Measurements from ENCODE around the gene NDUFB2.

NDUFB2 gene

DNA sequence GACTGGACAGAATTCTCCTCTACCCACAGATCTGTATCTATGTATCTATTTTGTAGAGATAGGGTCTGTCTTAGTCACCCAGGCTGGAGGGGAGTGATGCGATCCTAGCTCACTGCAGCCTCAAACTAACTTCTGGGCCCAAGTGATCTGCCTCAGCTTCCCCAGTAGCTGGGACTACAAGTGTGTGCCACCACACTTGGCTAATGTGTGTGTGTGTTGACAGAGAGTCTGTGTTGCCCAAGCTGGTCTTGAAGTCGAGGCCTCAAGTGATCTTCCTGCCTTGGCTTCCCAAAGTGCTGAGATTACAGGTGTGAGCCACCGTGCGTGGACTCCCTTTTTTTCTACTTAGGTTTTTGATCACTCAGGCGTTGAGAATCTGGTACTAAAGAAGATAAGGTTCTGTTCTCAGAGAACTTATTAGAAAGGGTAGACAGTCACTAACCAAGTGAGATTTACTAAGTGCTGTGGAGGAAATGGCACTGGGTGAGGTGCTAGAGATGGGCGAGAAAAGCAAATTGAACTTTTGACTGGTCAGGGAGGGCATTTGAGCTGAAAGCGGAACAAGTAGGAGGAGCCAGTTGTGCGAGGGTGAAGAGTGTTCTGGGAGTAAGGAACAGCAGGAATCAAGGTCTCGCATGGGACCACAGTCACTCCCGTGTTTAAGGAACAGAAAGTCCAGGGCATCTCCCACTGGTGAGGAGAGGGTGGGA lies 18.0 kb downstream of the NDUFB2 start:
- no peaks in the 10 kb centered on the region; the same call in 1 of the 2 replicates for H3K9me3 ChIP-seq (ENCODE audit: control insufficient read depth, insufficient read depth, low read depth, low read length)
- no peaks in the 10 kb centered on the region for H3K4me1 ChIP-seq (ENCODE audit: control insufficient read depth, insufficient read depth, low read length)
- no peak overlapping the region for H3K9ac ChIP-seq (ENCODE audit: low read length)
- H3K4me3 ChIP-seq (ENCODE audit: low read depth, low read length), result no peak overlapping the region
- H3K27me3 ChIP-seq (ENCODE audit: control insufficient read depth, insufficient read depth, low read length), result no peaks in the 10 kb centered on the region
- no peak overlapping the region for H3K27ac ChIP-seq (ENCODE audit: low read depth, low read length)
- no peaks in the 10 kb centered on the region for H3K36me3 ChIP-seq (ENCODE audit: control insufficient read depth, insufficient read depth, low read length)

DNA sequence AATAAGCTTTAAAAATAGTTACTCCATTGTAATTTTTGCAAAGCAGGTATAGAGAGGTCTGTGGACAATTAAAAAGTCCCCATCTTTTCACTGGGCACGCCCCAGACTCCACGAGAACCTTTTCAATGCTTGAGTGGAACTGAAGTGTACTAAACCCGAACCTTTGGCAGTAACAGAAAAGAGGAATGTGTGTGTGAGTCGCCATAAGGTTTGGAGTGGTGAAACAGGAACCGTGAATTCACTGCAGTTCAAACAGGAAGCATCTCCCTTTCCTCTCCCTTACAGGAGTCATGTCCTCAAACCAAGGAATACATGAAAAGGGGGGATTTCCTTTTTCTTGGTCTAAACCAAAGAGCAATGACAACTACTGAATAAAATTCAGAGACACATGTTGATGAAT lies 23.2 kb downstream of the NDUFB2 start:
- H3K36me3 ChIP-seq (ENCODE audit: control insufficient read depth, insufficient read depth, low read length), result no peaks in the 10 kb centered on the region
- no peaks in the 10 kb centered on the region for H3K4me1 ChIP-seq (ENCODE audit: control insufficient read depth, insufficient read depth, low read length)
- no peak overlapping the region for H3K9ac ChIP-seq (ENCODE audit: low read length)
- no peaks in the 10 kb centered on the region for H3K9me3 ChIP-seq (ENCODE audit: control insufficient read depth, insufficient read depth, low read depth, low read length)
- no peaks in the 10 kb centered on the region for H3K27me3 ChIP-seq (ENCODE audit: control insufficient read depth, insufficient read depth, low read length)
- H3K27ac ChIP-seq (ENCODE audit: low read depth, low read length), result no peak overlapping the region
- H3K4me3 ChIP-seq (ENCODE audit: low read depth, low read length), result no peak overlapping the region

DNA sequence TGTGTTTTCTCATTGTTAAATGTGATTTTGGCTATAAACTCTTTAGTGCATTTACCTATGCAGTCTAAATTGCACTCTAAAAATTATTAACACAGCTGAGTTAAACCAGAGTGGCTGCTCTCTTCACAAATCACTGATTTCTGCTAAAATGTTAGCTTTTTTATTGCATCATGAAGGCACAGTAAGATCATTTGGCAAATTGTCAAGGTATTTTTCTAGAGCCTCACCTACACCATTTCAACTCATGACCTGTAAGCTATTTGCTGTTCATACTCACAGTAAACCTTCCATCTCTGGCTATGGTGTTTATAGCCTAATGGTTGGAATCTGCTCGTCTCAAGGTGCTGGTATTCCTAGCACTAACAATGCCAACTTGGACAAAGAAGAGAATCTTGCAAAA lies 25.7 kb downstream of the NDUFB2 start:
- Histone ChIP-seq H3K27me3 (ENCODE audit: control insufficient read depth, insufficient read depth, low read length) (no peaks in the 10 kb centered on the region), H3K4me1 (ENCODE audit: control insufficient read depth, insufficient read depth, low read length) (no peaks in the 10 kb centered on the region), H3K9me3 (ENCODE audit: control insufficient read depth, insufficient read depth, low read depth, low read length) (no peaks in the 10 kb centered on the region), H3K27ac (ENCODE audit: low read depth, low read length) (no peak overlapping the region), H3K36me3 (ENCODE audit: control insufficient read depth, insufficient read depth, low read length) (peaks cover 6% of the 10 kb centered on the region; the same call in 1 of the 2 replicates), H3K4me3 (ENCODE audit: low read depth, low read length) (no peak overlapping the region), H3K9ac (ENCODE audit: low read length) (no peak overlapping the region)

DNA sequence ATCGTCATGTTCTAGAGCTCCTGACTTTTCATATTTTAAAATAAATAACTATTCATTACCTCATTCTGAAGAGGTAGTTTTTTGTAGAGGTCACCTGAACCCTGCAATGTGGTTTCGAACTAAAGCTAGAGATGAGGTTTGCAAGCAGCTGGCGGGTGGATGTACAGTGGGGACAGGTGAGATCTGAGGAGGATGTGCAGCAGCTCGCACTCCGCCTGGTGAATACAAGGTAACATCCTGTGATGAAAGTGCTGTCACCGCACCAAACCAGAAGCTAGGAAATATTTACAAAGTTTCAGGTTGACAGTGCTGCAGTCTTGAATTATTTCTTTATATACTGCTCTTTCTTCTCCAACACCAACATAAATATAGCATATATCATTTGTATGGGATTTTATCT lies 26.5 kb downstream of the NDUFB2 start:
- Histone ChIP-seq H3K27ac (ENCODE audit: low read depth, low read length) (no peak overlapping the region), H3K9me3 (ENCODE audit: control insufficient read depth, insufficient read depth, low read depth, low read length) (no peaks in the 10 kb centered on the region), H3K4me1 (ENCODE audit: control insufficient read depth, insufficient read depth, low read length) (no peaks in the 10 kb centered on the region), H3K9ac (ENCODE audit: low read length) (no peak overlapping the region), H3K4me3 (ENCODE audit: low read depth, low read length) (no peak overlapping the region), H3K27me3 (ENCODE audit: control insufficient read depth, insufficient read depth, low read length) (no peaks in the 10 kb centered on the region), H3K36me3 (ENCODE audit: control insufficient read depth, insufficient read depth, low read length) (peaks cover 6% of the 10 kb centered on the region; the same call in 1 of the 2 replicates)

DNA sequence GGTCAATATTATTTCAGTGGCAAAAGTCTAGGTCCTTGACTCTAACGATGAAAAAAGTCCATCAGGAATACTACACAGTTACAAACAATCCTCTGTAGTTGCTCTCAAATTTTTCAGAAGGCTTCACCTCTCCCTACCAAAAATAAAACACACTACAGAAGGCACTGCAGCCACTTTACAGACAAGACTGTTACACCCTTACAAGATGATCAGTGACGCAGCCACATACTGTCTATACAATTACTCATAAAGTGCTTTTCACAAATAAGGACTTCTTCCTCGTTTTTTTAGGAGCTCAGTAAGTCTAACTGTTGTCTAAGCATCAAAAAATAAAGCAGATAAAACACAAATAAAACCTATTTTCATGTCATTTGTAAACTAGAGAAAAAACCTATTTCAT lies 27.1 kb downstream of the NDUFB2 start:
- Histone ChIP-seq H3K4me1 (ENCODE audit: control insufficient read depth, insufficient read depth, low read length) (no peaks in the 10 kb centered on the region), H3K9ac (ENCODE audit: low read length) (no peak overlapping the region), H3K27ac (ENCODE audit: low read depth, low read length) (no peak overlapping the region), H3K9me3 (ENCODE audit: control insufficient read depth, insufficient read depth, low read depth, low read length) (no peaks in the 10 kb centered on the region), H3K27me3 (ENCODE audit: control insufficient read depth, insufficient read depth, low read length) (no peaks in the 10 kb centered on the region), H3K4me3 (ENCODE audit: low read depth, low read length) (no peak overlapping the region), H3K36me3 (ENCODE audit: control insufficient read depth, insufficient read depth, low read length) (peaks cover 6% of the 10 kb centered on the region; the same call in 1 of the 2 replicates)

DNA sequence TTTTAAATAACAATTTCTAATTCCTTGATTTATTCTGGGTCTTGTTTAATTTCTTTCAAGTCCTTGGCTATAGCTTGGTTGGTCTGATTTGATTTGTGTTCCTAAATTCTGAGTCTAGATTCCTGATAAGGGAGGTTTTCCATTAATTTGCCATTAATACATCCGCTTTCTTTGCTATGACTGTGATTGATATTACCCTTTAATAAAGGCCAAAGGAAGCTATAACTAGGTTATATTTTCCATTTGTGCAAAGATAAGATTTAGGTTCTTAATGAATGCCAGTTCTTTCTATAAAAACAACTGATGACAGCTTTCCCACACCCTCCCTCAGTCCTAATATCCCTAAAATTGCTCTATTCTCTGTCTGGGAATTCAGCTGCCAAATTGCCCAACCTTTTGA lies 28.2 kb downstream of the NDUFB2 start:
- H3K4me1 ChIP-seq (ENCODE audit: control insufficient read depth, insufficient read depth, low read length), result no peaks in the 10 kb centered on the region
- no peaks in the 10 kb centered on the region for H3K9me3 ChIP-seq (ENCODE audit: control insufficient read depth, insufficient read depth, low read depth, low read length)
- no peak overlapping the region for H3K27ac ChIP-seq (ENCODE audit: low read depth, low read length)
- no peak overlapping the region for H3K4me3 ChIP-seq (ENCODE audit: low read depth, low read length)
- H3K9ac ChIP-seq (ENCODE audit: low read length), result no peak overlapping the region
- no peaks in the 10 kb centered on the region for H3K27me3 ChIP-seq (ENCODE audit: control insufficient read depth, insufficient read depth, low read length)
- peaks cover 6% of the 10 kb centered on the region; the same call in 1 of the 2 replicates for H3K36me3 ChIP-seq (ENCODE audit: control insufficient read depth, insufficient read depth, low read length)

DNA sequence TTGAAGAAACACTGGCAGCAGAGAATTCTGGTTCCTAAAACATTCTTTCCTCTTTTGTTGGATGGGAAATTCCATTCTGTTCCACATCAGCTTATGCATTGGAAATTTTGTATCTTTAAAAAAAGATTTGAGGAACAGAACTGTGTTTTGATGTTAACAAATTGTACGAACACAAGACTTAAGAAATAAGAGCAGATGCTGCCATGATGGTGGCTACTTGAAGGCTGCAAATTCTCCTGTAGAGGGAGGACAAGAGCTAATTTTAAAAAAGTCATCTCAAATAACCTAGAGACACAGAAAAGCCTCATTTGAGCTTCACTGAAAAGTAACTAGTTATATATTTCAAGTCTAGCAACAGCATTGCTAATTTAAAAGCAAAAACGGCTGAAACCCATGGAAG lies 29.8 kb downstream of the NDUFB2 start:
- no peak overlapping the region for H3K27ac ChIP-seq (ENCODE audit: low read depth, low read length)
- no peaks in the 10 kb centered on the region for H3K27me3 ChIP-seq (ENCODE audit: control insufficient read depth, insufficient read depth, low read length)
- H3K4me3 ChIP-seq (ENCODE audit: low read depth, low read length), result no peak overlapping the region
- H3K36me3 ChIP-seq (ENCODE audit: control insufficient read depth, insufficient read depth, low read length), result peaks cover 6% of the 10 kb centered on the region; the same call in 1 of the 2 replicates
- H3K4me1 ChIP-seq (ENCODE audit: control insufficient read depth, insufficient read depth, low read length), result no peaks in the 10 kb centered on the region
- H3K9ac ChIP-seq (ENCODE audit: low read length), result no peak overlapping the region
- H3K9me3 ChIP-seq (ENCODE audit: control insufficient read depth, insufficient read depth, low read depth, low read length), result no peaks in the 10 kb centered on the region

DNA sequence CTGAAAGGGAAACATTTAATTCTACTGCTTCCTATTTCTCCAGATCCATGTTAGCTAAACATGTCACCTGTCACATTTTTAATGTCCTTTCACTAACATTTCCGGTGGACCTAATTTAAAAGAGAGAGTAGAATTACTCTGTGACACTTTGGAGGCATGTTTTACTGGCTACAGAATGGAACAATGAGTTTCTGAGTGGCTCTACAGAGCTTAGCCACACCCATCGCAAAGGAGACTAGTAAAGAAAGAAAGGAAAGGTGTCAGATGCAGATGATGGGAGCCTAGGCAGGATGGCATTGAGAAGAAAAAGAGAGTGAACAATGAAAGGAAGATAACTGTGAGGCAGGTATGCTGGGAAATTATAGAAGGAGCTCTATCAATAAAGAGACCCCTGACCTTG lies 35.9 kb downstream of the NDUFB2 start:
- peaks cover 2% of the 10 kb centered on the region; the same call in 1 of the 2 replicates for H3K36me3 ChIP-seq (ENCODE audit: control insufficient read depth, insufficient read depth, low read length)
- H3K27me3 ChIP-seq (ENCODE audit: control insufficient read depth, insufficient read depth, low read length), result no peaks in the 10 kb centered on the region
- no peaks in the 10 kb centered on the region for H3K9me3 ChIP-seq (ENCODE audit: control insufficient read depth, insufficient read depth, low read depth, low read length)
- H3K27ac ChIP-seq (ENCODE audit: low read depth, low read length), result no peak overlapping the region
- H3K9ac ChIP-seq (ENCODE audit: low read length), result no peak overlapping the region
- H3K4me1 ChIP-seq (ENCODE audit: control insufficient read depth, insufficient read depth, low read length), result peaks cover 3% of the 10 kb centered on the region; the same call in 1 of the 2 replicates
- no peak overlapping the region for H3K4me3 ChIP-seq (ENCODE audit: low read depth, low read length)

DNA sequence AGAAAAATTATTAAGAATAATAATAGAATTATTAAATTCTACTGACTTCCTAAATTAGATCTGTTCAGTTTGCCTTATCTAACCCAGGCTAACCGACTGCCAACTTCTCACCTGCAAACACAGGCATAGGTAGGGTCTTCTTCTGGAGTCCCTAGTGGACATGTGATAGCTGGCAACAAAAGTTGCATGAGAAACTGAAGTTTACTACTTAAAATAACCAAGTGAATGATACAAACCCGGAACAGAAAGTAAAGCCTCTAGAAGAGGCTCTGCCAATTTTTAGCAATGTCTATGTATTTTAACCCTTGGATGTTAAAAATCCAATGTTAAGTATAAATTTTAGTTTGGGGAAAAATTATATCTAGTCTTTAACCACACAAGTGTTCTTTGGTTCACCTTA lies 37.6 kb downstream of the NDUFB2 start:
- H3K27me3 ChIP-seq (ENCODE audit: control insufficient read depth, insufficient read depth, low read length), result no peaks in the 10 kb centered on the region
- H3K9me3 ChIP-seq (ENCODE audit: control insufficient read depth, insufficient read depth, low read depth, low read length), result no peaks in the 10 kb centered on the region
- H3K27ac ChIP-seq (ENCODE audit: low read depth, low read length), result no peak overlapping the region
- peaks cover 3% of the 10 kb centered on the region; the same call in 1 of the 2 replicates for H3K4me1 ChIP-seq (ENCODE audit: control insufficient read depth, insufficient read depth, low read length)
- H3K4me3 ChIP-seq (ENCODE audit: low read depth, low read length), result no peak overlapping the region
- H3K9ac ChIP-seq (ENCODE audit: low read length), result no peak overlapping the region
- peaks cover 11% of the 10 kb centered on the region for H3K36me3 ChIP-seq (ENCODE audit: control insufficient read depth, insufficient read depth, low read length)

DNA sequence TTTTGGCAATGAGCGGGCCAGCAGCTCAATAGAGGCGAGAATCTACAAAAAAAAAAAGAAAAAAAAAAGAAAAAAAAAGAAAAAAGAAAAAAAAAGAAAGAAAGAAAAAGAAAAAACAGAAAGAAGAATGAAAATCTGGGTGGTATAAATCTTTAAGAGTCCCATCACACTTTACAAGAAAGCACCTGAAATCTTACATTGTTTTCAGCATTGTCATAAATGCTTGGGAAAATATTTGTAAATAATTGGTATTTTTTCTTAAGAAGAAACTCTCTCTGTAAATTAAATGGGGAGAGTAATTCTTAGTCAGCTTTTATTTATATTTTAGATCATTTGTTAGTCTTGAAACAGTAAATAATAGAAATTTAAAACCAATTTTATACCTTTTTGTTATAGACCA lies 38.2 kb downstream of the NDUFB2 start:
- peaks cover 3% of the 10 kb centered on the region; the same call in 1 of the 2 replicates for H3K4me1 ChIP-seq (ENCODE audit: control insufficient read depth, insufficient read depth, low read length)
- H3K9me3 ChIP-seq (ENCODE audit: control insufficient read depth, insufficient read depth, low read depth, low read length), result no peaks in the 10 kb centered on the region
- H3K4me3 ChIP-seq (ENCODE audit: low read depth, low read length), result no peak overlapping the region
- H3K36me3 ChIP-seq (ENCODE audit: control insufficient read depth, insufficient read depth, low read length), result peaks cover 15% of the 10 kb centered on the region
- H3K9ac ChIP-seq (ENCODE audit: low read length), result no peak overlapping the region
- H3K27me3 ChIP-seq (ENCODE audit: control insufficient read depth, insufficient read depth, low read length), result no peaks in the 10 kb centered on the region
- H3K27ac ChIP-seq (ENCODE audit: low read depth, low read length), result no peak overlapping the region

DNA sequence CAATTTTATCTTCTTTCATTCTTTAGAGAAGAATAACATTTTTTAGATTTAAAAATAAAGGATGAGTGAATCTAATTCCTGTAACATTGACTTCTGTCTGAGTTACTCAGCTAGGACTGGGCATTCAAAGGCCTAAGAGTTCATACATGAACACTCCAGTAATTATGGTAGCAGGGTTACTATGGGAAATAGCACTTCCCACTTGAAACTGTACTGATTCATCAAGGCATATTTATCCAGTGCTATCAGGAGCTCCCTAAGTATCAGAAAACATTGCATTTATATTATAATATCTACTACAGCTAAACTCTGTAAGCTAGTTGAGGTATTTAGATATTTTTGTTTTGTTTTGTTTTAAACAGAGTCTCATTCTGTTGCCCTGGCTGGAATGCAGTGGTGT lies 41.8 kb downstream of the NDUFB2 start:
- H3K4me1 ChIP-seq (ENCODE audit: control insufficient read depth, insufficient read depth, low read length), result peaks cover 6% of the 10 kb centered on the region
- no peak overlapping the region for H3K27ac ChIP-seq (ENCODE audit: low read depth, low read length)
- no peak overlapping the region for H3K9ac ChIP-seq (ENCODE audit: low read length)
- peaks cover 16% of the 10 kb centered on the region for H3K36me3 ChIP-seq (ENCODE audit: control insufficient read depth, insufficient read depth, low read length)
- no peak overlapping the region for H3K4me3 ChIP-seq (ENCODE audit: low read depth, low read length)
- H3K27me3 ChIP-seq (ENCODE audit: control insufficient read depth, insufficient read depth, low read length), result no peaks in the 10 kb centered on the region
- H3K9me3 ChIP-seq (ENCODE audit: control insufficient read depth, insufficient read depth, low read depth, low read length), result no peaks in the 10 kb centered on the region

Measured in HUES6 (cell line).